Measurements from ENCODE around the gene SLC6A2. TPM values are rescaled to one million over a fixed set of nuclear protein-coding genes. Genes with fewer than 3 reads are reported as not detected.

SLC6A2 gene
- total and polyA plus RNA-seq, 8 donors, result 0.13 to 0.73 TPM; not detected in 6

DNA sequence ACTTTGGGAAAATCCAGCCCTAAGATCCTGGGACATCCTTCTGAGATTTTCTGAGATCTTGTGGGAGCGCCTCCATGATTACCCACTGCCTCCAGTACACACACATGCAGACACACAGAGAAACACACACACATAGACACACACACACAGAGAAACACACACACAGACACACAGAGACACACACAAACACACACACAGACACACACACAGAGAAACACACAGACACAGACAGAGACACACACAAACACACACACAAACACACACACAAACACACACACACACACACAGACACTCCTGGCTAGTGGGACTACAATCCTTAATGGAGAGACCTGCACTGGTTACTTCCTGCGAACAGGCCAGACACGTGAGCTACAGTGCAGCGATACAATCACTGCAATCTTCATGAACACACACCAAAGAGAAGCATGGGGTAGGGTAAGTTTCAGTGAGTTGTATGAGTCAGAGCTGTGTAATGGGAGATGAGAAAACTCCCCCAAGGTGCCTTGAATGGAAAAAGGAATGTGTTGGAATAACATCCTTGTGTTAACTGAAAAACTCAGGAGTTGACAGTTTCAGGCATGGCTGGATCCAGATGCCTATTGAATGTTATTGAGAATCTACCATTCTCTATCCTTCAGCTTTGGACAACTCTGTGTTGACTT lies 79.5 kb downstream of the SLC6A2 start:
- TF ChIP-seq EP300 (IDR thresholded peaks at IDR 0.05), result no peak
- no peak for TF ChIP-seq POLR2A (IDR thresholded peaks at IDR 0.05)
- TF ChIP-seq, protein P1, sequence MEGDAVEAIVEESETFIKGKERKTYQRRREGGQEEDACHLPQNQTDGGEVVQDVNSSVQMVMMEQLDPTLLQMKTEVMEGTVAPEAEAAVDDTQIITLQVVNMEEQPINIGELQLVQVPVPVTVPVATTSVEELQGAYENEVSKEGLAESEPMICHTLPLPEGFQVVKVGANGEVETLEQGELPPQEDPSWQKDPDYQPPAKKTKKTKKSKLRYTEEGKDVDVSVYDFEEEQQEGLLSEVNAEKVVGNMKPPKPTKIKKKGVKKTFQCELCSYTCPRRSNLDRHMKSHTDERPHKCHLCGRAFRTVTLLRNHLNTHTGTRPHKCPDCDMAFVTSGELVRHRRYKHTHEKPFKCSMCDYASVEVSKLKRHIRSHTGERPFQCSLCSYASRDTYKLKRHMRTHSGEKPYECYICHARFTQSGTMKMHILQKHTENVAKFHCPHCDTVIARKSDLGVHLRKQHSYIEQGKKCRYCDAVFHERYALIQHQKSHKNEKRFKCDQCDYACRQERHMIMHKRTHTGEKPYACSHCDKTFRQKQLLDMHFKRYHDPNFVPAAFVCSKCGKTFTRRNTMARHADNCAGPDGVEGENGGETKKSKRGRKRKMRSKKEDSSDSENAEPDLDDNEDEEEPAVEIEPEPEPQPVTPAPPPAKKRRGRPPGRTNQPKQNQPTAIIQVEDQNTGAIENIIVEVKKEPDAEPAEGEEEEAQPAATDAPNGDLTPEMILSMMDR (IDR thresholded peaks at IDR 0.05), result no peak
- no peak for TF ChIP-seq POLR2AphosphoS5 (IDR thresholded peaks at IDR 0.05)
- no peaks in the 10 kb centered on the region for H3K36me3 ChIP-seq
- H3K9me3 ChIP-seq, result no peaks in the 10 kb centered on the region
- no peak for DNase-seq
- H3K27me3 ChIP-seq, result peaks cover 0 to 45% (median 0%) of the 10 kb centered on the region in 3 donors
- 82 to 88% (median 86%) methylated on average over 4 of the region's 4 CpGs for WGBS, 5 donors
- no peaks in the 10 kb centered on the region for H3K4me1 ChIP-seq
- no peak overlapping the region for H3K4me3 ChIP-seq
- intact Hi-C loops (cut with DNase I; ENCODE audit: low total_unique reads), result no loop called here
- H3K27ac ChIP-seq, result no peak overlapping the region

DNA sequence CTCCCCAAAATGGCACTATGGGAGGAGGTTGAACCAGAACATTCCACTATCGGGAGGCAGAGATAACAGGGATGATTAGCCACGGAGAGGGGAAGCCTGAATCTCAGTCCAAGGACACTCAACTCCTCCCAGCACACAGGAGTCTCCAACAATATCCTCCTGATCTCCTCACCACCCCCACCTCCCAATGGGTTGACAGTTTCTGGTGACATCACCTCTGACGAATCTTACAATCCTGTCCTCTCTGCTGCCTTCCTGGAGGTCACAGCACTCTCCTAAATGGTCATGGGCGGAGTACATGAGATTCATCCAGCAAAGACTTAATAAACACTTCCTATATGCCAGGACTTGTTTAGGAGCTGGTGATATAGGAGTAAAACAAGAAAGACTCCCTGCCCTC lies 80.9 kb downstream of the SLC6A2 start:
- Histone ChIP-seq H3K4me1 (no peaks in the 10 kb centered on the region), H3K4me3 (no peak overlapping the region), H3K27me3 (peaks cover 0 to 51% (median 0%) of the 10 kb centered on the region in 3 donors), H3K27ac (no peak overlapping the region), H3K36me3 (no peaks in the 10 kb centered on the region), H3K9me3 (no peaks in the 10 kb centered on the region)
- TF ChIP-seq POLR2A (IDR thresholded peaks at IDR 0.05), result no peak
- 60 to 78% (median 62%) methylated on average over 4 of the region's 4 CpGs for WGBS, 5 donors
- no peak for DNase-seq
- intact Hi-C loops (cut with DNase I; ENCODE audit: low total_unique reads), result no loop called here

DNA sequence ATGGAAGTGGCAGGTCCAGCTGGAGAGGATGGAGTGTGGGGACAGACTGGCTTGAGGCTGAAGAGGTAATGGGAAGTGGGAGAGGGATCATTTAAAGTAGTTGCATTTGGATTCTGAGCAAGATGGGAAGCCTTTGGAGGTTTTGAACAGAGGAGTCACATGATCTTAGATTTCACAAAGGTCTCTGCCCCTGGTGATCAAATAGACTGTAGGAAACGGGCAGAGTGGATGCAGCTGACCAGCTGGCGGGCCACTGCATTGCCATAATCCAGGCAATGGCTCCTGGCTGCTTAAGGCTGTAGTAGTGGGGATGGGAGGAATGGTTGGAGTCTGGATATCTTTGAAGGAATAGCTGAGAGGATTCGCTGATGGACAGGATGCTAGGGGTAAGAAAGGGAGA lies 81.5 kb downstream of the SLC6A2 start:
- H3K9me3 ChIP-seq, result no peaks in the 10 kb centered on the region
- peaks cover 0 to 52% (median 0%) of the 10 kb centered on the region in 3 donors for H3K27me3 ChIP-seq
- WGBS, 5 donors, result 43 to 69% (median 49%) methylated on average over 3 of the region's 3 CpGs
- H3K27ac ChIP-seq, result no peak overlapping the region
- H3K4me3 ChIP-seq, result no peak overlapping the region
- intact Hi-C loops (cut with DNase I; ENCODE audit: low total_unique reads), result no loop called here
- TF ChIP-seq, protein P1 (IDR thresholded peaks at IDR 0.05), result no peak
- TF ChIP-seq EP300 (IDR thresholded peaks at IDR 0.05) (no peak), POLR2AphosphoS5 (IDR thresholded peaks at IDR 0.05) (no peak), POLR2A (IDR thresholded peaks at IDR 0.05) (no peak)
- H3K4me1 ChIP-seq, result no peaks in the 10 kb centered on the region
- DNase-seq, result no peak
- no peaks in the 10 kb centered on the region for H3K36me3 ChIP-seq

DNA sequence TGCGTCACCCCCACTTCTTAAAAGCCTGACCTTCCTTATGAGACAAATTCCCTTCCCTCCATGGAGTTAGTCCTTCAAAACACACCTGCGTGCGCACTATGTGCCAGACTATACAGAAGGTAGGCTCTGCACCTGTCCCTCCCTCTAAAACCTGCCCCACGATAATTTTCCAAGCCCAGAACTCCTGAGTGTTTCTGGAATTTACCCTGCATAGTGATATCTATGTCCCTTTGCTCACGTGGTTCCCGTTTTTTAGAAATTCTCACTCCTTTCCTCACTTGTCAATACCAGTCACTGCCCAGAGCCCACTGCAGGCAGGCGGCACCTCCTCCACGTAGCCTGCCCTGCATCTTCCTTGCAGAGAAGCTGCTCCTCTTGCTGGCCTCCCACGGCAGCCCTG lies 82.2 kb downstream of the SLC6A2 start:
- Histone ChIP-seq H3K36me3 (no peaks in the 10 kb centered on the region), H3K27ac (no peak overlapping the region), H3K9me3 (no peaks in the 10 kb centered on the region), H3K4me1 (no peaks in the 10 kb centered on the region), H3K27me3 (peaks cover 0 to 58% (median 0%) of the 10 kb centered on the region in 3 donors), H3K4me3 (no peak overlapping the region)
- intact Hi-C loops (cut with DNase I; ENCODE audit: low total_unique reads), result no loop called here
- TF ChIP-seq POLR2AphosphoS5 (IDR thresholded peaks at IDR 0.05) (no peak), POLR2A (IDR thresholded peaks at IDR 0.05) (no peak), EP300 (IDR thresholded peaks at IDR 0.05) (no peak)
- TF ChIP-seq, protein P1 (IDR thresholded peaks at IDR 0.05), result no peak
- no peak for DNase-seq
- 83 to 86% (median 85%) methylated on average over 9 of the region's 9 CpGs for WGBS, 5 donors

DNA sequence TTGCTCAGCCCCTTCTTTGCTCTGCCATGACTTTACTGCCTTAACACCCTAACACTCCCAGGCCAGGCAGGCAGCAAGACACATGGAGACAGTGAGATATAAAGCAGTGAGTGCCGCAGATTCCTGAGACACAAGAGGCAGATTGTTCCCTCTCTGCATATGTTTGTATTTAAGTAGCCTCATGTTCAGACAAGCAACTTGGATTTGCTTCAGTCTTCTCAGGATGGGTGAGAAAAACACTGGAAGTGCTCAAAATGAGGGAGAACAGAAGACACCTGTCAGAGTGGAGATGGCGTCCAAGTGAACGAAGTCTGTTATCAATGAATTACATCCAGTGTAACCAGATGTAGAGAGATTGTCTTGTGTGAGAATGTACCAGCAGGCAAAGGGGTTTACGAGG lies 90.3 kb downstream of the SLC6A2 start:
- Histone ChIP-seq H3K4me3 (no peak overlapping the region), H3K27me3 (peaks cover 0 to 48% (median 0%) of the 10 kb centered on the region in 3 donors), H3K4me1 (no peaks in the 10 kb centered on the region), H3K36me3 (no peaks in the 10 kb centered on the region), H3K27ac (no peak overlapping the region), H3K9me3 (peaks cover 0 to 9% (median 0%) of the 10 kb centered on the region in 4 donors)
- DNase-seq, result no peak
- intact Hi-C loops (cut with DNase I; ENCODE audit: low total_unique reads), result no loop called here
- no peak for TF ChIP-seq POLR2A (IDR thresholded peaks at IDR 0.05)
- TF ChIP-seq, protein P1 (IDR thresholded peaks at IDR 0.05), result no peak
- TF ChIP-seq EP300 (IDR thresholded peaks at IDR 0.05), result no peak
- TF ChIP-seq POLR2AphosphoS5 (IDR thresholded peaks at IDR 0.05), result no peak
- WGBS, 5 donors, result 59 to 74% (median 65%) methylated on average over 4 of the region's 4 CpGs
